HG03097 (cell line): ENCODE data around the gene POLL.

ENCODE experiments used
- ATAC-seq: cut with Tn5 transposase; IDR thresholded peaks from one replicate; pipeline ENCODE4 v1.9.1; 2021; ENCODE audit not compliant: unreplicated experiment, low FRiP score

Gene POLL

DNA sequence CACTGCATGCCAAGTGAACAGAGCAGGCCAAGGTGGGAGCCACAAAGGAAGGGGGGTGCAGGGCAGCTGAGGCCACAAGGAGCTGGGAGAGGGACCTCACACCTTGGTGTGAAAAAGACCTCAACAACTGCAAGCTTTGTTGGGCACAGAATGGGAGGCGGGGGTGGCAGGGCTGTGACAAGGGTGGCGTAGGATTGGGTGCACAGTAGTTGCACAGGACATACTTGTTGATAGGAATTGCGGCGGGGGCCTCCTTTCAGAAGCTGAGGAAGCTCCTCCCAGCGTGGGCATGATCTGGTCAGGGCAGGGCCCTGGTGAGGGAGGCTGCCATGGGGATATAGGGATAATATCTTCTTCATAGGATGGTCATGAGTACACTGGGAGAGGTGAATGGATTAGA lies 25.8 kb downstream of the POLL start:
- ATAC-seq, result no peak

DNA sequence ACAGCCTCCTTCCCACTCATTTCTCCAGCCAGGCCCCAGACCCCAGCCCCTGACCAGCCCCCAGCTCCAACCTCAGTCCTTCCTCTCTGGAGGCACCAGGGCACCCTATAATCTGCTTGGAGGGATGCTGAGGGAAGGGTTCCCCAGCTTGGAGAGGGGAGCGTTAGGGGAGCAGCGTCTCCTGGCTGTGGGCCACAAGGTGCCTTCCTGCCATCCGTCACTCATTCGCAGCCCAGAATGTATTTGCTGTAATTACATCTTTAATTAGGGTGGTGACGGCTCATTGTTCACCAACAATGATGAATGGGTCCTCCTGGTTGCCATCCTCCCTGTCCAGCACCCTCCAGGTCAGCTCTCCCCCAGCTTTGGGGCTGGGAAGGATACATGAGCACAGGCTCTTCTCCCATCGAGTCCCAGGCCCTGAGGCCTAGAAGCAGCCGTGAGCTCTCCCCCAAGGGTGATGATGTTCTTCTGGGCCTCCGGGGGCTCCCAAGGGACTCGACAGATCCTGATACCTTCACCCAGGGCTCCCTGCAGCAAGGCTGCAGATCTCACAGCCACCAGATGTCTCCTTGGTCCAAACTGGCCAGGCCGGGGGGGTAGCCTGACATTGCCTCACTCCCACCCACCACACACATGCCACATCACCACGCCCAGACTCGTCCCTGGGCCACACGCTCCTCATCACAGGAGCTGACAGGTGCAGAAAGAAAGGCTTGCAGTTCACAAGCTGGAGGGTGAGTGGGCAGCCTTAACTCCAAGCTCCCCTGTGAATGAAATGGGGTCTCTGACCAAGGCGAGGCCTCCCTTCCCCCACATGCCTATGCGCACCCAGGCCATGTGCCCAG lies 26.8 kb downstream of the POLL start:
- no peak for ATAC-seq

DNA sequence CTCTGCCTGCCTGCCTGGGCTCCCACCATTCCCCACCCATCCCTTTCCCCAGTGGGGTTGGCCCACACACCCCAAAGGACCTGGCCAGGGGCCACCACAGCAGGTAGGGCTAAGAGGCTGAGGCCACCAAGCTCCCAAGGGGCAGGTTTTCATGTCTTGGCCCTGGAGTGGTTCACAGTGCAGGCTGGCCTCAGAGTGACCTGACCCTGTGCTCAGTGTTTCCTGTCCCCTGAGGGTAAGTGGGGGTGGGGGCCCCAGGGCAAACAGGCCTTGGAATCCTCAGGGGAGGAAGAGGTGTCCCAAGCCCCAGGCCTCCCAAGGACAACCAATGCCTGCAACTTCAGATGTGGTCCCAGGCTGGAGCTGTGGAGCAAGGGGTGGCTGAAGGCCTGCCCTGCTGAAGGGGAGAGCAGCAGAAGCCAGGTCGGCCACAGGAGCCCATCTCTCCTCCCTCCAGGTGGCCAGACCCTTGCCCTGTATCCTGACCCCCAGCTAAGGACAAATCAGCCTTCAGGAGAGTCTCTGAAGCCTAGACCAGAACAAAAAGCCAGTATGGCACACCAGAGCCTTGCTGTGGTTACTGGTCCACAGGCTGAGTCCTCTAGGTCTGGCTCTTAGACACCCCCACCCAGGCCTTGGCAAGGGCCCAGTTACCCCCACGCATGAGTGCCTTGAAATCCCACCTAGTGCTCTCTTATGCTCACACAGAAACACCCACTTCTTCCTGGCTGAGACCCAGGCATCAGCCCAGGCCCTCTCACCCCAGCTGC lies 27.6 kb downstream of the POLL start:
- no peak for ATAC-seq

DNA sequence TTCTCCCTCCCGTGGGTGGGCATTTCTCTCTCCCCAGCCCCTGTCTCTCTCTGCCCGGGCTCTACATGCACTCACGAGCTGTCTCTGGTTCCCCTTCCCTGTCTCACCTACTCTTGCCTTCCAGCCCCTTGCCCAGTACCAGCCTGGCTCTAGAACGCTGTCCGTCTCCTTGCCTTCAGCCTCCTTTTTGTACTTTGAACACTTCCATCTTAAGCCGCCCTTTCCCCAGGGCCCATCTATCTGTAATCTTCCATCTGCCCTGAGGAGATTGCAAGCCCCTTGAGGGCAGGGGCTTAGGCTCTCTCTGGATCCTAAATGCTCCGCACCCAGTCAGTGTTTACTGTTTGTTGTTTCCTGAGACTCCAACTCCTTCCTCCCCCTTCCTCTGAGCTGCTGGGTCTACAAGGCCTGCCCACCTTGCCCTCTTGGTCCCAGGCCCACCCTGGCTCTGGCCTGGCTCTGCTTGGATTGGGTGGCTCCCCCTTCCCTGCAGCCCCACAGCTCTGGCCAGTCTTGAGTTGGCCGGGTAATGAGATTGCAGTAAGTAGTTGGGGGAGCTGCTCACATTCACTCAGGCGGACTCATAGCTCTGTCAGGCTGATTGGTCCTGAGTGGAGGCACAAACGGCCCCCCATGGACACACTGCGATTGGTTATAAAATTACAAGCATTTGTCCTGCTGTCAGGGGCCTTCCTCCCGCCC lies 28.3 kb downstream of the POLL start:
- no peak for ATAC-seq

DNA sequence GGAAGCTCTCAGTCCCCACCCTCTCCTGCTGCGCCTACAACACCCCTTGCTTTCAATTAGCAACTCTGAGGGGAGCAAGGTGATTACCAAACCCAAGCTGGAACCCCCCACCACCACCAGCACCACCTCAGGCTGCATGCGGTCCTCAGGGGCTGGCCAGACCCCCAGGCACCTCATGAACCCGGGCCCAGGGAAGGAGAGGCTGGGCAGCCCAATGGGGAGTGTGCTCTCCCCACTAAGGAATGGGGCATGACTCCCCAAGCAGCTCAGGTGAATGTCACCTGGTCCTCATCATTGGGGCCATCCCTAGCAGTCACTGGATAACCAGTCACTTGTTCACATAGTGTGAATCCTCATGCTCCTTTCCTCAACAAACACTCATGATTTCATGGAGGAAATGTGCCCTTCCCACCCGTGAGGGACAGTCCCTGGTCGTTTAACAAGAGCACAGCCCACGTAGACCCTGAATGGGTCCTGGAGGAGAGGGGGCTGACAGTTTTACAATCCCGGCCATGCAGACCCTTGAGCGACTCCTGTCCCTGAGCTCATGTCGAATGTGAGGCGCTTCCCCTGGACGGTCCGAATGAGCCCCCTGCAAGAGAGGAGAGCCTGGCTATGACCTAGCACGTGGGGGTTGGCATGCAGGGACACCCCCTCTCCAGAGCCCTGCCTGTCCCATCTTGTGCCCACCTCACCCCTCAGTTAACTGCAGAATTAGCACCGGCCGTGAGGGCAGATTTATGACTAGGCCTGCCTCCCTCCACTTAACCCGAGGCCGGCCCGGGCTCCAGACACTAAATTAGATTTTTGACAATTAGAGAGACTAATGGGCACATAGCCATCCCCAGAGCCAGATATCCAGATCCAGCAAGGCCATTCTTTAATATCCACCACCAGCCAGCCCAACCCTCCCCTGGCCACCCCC lies 29.1 kb downstream of the POLL start:
- ATAC-seq, result no peak

DNA sequence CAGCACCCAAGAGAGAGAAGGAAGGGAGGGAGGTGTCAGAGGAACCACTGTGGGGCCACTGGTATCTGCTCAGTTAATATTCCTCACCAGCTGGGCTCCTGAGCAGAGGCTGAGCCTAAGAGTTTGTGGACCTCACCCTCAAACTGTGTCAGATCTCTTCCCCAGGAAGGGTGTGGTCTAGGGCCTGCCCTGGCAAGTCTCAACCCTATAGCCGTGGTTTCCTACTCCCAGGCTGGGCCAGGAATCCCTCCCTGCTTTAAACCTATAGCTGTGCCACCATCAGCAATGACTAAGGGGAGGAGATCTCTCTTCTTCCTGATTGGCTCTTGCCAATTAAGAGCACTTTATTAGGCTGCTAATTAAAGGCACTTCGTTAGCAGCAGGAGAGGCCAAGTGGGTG lies 29.9 kb downstream of the POLL start:
- ATAC-seq, result no peak

DNA sequence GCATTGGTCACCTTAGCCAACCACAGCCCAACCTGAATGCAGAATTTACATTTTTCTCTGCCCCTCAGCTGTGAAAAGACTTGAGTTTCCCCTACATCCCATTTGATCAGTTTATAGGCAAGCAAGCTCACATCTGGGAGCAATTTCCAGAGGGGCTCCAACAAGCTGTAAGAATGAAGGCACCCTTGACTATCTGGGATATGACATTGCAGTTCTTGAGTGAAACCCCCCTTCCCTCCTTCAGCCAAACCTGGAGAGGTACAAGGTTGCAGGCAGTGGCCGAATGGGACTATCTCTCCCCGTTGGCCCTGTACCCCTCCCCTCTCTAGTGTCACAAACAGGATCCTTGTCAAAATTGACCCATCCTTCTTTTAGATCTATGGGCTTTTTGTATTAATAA lies 30.5 kb downstream of the POLL start:
- ATAC-seq, result no peak

DNA sequence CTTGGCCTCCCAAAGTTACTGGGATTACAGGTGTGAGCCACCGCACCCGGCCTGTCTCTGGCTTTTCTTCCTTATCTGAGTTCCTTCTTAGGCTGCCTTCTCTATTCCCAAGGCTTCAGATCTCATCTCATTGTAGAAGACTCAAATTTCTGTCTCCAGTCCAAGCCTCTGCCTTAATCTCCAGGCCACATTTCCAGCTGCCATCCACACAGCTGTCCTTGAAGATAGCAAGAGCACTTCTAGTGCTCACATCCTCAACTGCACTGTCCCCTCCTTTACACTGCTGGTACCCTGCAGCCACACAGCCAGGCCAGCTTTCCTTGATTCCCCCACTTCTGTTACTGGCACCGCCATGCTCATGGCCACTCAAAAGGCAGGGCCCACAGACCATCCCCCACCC lies 35.6 kb downstream of the POLL start:
- ATAC-seq, result no peak

DNA sequence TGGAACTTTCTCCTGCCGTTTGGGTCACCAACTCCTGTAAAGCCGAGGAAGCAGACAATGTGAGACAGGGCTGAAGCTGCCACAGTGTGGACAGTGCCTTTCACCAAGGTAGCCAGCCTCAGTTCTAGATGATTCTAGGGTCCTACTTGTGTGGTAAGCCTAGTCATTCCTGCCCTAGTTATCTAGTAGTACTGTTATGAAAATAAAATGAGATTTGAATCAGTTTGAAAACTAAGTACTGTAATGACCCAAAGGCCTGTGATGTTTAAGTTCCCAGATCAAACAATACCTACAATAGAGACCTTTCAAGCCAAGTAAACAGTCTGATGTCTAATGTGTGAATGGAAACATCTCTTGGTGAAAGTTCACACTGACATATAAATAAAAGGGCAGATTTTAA lies 37.1 kb downstream of the POLL start:
- no peak for ATAC-seq

DNA sequence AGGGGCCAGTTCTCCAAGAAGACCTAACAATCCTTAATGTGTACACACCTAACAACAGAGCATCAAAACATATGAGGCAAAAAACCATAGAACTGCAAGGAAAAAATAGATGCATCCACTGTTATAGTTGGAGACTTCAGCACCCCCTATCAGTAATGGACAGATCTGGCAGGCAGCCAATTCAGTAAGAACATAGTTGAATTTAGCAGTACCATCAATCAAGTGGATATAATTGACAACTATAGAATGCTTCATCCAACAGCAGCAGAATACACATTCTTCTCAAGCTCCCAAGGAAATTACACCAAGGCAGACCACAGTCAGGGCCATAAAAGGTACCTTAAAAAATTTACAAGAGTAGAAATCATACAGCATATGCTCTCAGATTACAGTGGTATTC lies 42.2 kb downstream of the POLL start:
- no peak for ATAC-seq

DNA sequence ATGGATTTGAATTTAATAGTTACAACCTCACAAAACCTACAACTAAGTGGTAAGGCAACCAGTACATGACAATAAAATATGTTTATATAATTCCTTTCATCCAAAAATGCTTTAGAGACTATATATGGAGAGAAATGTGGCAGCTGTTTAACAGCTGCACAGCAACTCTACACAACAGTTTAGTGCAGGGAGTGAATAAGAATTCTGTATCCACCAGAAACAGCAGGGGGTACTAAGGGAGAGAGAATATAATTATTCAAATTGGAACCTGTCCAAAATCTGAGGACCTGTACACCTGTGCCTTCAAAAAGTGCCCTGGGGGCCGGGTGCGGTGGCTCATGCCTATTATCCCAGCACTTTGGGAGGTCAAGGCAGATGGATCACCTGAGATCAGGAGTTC lies 49.6 kb downstream of the POLL start:
- no peak for ATAC-seq

DNA sequence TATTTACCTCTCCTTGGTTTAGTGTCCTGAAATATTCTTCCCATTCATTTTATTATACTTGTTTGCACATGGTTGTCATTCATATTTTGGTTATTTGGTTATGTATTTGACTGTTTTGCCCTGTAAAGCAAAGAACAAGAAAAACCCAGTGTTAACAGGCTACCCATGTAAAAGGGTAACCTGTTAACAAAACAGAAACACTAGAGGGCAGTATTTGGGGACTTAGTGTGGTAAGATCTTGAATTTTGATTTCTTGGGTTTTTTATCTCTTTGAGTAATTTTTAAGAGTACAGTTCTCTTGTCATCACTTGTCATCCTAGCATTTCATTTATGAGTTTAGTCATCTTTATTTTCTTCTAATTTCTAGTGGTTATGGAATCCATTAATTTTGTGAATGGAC lies 51.3 kb downstream of the POLL start:
- no peak for ATAC-seq

DNA sequence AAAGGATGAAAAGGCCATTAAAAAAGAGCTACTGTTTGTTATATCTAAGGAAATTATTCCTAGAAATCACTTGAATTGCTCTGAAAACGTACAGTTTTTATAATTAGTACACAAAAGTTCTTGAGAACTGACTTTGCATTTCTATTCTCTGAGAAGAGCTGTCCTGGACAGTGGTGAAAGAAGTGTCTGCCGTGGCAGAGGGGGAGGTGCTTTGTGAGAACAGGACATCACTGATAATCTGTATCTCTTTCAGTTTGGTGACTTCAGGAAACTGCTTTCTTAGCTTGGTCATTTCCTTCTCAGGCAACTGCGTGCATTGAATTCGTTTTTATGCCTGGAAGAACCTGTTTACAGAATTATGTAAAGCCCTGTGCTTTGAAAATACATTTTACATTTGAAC lies 52.1 kb downstream of the POLL start:
- ATAC-seq, result no peak

DNA sequence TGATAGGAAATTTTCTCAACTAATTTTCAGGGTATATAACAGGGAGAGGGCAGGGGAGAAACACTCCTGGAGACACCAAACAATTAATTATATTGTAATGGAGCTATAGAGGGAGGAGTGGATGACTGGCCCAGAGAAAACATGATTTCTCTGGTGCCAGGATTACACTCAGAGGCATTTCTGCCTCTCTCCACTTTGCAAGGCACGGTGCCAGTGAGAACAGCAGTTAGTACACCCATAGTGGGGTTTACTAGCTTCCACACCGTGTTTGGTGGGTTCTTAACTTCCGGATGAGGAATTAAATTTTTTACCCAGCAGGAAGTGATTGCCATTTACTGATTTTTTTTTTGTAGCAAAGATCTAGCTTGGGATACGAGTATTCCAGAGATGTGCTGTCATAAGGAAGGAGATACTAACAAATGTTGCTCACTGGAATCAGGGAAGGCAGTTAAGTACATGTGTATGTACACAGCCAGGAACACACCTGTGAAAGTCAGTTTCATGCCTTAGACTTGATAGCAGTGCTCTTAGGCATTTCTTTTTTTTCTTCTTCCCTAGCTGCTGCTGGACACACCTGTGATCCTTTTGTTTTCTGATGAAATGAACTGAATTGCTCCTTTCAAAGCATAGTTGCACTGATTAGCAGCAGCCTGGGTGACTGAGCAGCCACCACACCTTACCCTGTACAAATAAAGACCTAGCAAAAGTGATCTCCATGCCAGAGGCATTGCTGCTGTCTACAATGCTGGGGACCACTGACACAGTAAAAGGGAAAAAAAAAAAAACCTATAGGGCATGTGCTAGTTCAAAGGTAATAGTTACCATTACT lies 58.1 kb downstream of the POLL start:
- ATAC-seq, result no peak

DNA sequence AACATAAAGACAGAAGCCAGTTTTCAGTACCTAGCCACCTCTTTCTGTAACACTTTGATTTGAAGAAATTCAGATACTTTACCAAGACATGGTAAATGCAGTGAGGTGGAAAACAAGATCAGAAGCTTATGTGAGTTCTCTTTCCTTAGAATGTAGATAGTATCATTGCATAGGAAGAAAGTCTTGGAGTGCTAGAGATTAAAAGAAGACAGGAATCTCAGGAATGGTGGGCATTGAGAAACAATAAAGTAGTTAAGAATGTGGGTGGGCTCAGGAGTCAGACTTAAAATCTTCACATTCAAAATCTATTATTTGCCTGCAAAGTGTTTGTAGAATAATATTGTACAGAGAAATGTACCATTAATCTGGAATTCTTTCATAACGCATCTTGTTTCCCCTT lies 58.9 kb downstream of the POLL start:
- no peak for ATAC-seq
